Activated CD4-positive, CD25-positive, alpha-beta regulatory T cell treated with anti-CD3 and anti-CD28 coated beads, Interleukin-2, amount 50 U/mL, for 24 hours (primary cell): ENCODE results near the gene GPR161.
"Not testable (repeated sequence)": the region's sequence is repeated elsewhere in the genome, so short reads cannot be mapped to it uniquely, and the experiment has no call there.

Experiments used
- ATAC-seq, 2 donors: fragments of 150-1000 bp; cut with Tn5 transposase; one replicate each; pipeline ENCODE4 v1.10.0; 2021; ENCODE audit warnings: mild to moderate bottlenecking in 1 of 2, moderate library complexity in 1 of 2

GPR161 gene, protein sequence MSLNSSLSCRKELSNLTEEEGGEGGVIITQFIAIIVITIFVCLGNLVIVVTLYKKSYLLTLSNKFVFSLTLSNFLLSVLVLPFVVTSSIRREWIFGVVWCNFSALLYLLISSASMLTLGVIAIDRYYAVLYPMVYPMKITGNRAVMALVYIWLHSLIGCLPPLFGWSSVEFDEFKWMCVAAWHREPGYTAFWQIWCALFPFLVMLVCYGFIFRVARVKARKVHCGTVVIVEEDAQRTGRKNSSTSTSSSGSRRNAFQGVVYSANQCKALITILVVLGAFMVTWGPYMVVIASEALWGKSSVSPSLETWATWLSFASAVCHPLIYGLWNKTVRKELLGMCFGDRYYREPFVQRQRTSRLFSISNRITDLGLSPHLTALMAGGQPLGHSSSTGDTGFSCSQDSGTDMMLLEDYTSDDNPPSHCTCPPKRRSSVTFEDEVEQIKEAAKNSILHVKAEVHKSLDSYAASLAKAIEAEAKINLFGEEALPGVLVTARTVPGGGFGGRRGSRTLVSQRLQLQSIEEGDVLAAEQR

DNA sequence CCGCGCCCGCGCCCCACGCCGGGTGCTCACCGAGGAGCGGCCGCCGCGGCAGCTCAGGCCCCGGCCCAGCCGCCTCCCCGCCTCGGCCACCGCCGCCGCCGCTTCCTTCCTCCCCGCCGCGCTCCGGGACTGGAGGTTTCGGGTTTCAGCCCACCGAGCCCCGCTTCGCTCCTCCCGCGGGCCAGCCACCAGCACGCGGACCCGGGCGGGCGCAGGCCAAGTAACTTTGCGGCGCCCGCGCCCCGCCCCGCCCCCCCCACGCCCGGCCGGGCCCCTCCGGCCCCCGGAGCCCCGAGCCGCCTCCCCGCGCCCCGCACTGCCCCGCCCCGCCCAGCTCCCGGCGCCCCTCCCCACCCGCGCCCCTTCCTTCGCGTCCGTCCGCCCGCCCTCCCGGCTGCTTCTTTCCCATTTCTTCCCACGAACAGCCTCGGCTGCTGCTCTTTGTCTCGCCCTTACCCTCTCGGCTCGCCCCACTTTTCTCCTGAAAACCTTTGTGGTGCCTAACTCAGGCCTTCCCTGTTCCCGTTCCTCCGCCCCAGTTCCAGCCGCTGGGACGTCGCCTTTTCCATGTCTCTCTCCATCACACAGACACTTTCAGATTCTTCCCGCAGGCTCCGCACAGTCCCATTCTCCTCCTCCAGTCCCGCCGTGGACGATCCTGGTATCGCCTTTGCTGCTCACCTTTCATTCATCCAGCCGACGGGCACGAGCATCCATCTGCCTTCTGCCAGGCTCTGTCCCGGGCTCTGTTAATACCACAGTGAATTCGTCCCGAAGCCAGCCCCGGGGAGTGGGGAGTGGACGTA lies at the start of gene GPR161:
Gene GPR161 (minus strand): TSS at position 222 of the 806 bp plus-strand sequence. CDS start 32,080 bp downstream, outside the sequence.
- ATAC-seq, result no peak

DNA sequence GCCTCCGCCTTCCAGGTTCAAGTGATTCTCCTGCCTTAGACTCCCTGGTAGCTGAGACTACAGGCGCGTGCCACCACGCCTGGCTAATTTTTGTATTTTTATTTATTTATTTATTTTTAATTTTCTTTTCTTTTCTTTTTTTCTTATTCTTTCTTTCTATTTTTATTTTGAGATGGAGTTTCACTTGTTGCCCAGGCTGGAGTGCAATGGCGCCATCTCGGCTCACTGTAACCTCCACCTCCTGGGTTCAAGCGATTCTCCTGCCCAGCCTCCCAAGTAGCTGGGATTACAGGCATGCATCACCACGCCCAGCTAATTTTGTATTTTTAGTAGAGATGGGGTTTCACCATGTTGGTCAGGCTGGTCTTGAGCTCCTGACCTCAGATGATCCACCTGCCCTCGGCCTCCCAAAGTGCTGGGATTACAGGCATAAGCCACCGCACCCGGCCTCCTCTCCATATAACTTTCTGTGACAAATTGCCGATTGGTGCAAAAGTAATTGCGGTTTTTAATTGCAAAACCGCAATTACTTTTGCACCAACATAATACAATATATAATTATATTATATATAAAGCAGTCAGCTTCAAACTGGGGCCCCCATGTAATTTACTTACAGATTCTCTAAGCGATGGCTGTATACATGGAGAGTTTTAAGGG lies 44.5 kb upstream of the GPR161 start:
- not testable (repeated sequence) for ATAC-seq

DNA sequence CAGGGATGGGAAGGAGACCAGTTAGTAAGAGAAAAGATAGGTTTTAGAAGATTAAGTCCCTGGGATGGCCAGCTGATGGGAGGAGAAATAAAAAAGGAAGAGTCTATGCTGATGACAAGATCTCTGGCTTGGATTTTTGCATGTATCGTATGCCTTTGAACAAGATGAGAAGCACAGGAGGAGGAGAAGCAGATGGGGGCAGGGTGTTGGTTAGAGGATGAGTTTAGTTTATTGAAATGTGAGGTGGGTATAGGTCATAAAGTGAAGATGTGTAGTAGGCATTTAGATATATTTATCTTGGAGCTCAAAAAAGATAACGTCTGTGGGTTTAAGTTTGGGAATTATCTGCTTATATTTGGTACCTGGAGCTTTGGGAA lies 43.4 kb upstream of the GPR161 start:
- ATAC-seq, result no peak

DNA sequence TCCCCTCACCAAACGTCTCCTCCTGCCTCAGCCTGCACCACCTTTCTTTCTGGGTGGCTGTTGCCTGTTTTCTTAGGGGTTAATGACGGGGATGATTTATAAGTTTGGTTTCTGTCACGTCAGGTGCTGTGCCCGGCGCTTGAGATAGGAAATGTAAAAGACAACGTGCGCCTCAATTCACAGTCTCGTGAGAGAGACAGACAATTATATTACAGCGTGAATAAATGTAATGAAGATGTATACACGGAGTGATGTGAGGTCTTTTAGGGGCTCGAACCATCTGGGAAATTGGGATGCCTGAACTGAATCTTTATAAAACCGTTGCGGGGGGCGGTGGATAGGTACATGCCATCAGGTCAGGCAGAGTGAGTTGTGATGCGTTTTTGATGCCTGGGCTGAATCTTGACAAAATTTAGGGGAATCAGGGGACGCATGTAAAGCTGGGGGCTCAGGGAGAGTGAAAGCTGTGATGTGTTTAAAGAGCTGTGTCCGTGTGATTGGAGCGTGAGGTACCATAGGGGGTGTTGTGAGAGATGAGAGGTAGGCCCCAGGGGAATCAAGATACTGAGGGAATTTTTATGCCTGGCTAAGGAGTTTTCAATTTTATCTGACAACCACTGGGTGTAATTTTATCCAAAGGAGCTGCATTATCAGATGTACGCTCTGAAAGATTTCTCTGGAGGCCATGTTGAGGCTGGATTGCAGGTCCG lies 42.9 kb upstream of the GPR161 start:
- ATAC-seq, result no peak

DNA sequence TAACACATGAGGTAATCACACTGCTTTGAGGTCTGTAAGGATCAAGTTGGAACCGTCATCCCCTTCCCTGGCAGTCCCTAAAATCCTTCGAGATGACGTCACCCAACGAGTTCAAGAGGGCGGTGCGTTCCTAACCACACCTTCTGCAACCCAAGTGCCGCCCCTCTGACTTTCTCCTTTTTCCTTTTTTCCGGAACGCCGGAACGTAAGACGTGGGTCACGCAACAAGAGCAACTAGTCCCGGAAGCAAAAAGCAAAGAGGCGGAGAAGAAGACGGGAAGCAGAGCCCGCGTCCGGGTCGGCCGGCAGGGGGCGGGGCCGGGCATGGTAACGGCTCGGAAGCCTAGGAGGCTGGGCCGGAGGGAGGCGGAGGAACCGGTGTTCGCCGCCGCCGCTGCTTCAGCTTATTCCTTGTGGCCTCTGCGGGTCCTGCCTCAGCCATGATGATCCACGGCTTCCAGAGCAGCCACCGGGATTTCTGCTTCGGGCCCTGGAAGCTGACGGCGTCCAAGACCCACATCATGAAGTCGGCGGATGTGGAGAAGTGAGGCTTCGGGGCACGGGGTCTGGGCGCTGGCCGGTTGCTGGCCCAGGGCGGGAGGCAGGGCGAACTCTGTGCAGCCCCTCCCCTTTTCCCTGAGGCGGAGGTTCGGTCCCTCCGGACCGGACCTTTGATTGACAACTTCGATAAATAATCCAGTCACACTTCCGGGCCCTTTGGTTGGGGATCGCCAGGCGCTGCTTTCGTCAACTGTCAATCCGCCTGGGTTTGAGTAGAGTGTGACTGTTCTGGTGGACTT lies 42.1 kb upstream of the GPR161 start, which contains the start of gene TIPRL:
Gene TIPRL (plus strand): TSS at position 325 of the 800 bp plus-strand sequence. CDS start 116 bp downstream, at position 441.
- ATAC-seq, result peak; percentile 88 to 91

DNA sequence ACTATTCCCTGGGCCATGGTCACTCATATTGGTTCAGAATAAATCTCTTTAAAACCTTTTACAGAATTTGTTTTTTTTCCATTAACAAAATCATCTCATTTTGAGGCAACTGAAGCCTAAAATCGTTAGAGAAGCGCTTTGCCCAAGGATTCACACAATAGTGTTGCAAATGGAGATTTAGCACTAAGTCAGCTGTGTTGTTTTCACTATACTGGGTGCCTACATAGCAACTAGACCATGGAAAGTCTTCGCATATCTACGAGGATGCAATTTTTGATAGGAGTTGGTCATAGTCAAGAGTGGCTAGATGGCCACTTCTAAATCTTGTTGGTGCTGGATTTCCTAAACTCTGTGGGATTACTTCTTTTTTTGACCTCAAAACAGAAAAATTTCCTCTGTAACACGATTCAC lies 41.5 kb upstream of the GPR161 start:
- no peak for ATAC-seq

DNA sequence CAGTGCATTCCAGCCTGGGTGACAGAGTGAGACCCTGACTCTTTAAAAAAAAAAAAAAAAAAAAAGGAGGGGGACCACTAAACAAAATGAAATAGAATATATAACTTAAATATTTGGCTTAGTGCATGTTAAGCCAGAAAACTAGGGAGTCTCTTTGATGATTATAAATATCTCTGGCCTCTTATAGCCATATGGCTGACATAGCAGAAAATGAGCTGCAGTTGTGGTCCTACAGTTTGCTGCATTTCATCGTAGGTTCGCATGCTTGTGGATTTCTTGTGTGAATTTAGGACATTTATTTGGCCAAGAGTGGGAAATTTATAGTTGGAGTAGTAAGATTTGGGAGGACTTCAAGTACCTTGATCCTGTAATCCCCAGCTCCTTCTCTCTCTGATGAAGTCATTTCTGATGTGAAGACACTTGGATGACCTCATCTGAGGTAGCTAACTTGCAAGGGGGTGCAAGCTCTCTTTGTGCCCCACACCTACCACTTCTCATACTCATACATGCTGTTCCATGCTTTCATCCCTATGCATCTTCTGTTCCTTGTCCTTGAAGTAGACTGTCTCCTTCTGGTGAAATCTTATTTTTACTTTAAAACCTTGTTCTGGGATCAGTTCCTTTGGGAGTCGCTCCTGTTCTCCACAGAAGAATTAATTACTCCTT lies 35.7 kb upstream of the GPR161 start:
- no peak for ATAC-seq

DNA sequence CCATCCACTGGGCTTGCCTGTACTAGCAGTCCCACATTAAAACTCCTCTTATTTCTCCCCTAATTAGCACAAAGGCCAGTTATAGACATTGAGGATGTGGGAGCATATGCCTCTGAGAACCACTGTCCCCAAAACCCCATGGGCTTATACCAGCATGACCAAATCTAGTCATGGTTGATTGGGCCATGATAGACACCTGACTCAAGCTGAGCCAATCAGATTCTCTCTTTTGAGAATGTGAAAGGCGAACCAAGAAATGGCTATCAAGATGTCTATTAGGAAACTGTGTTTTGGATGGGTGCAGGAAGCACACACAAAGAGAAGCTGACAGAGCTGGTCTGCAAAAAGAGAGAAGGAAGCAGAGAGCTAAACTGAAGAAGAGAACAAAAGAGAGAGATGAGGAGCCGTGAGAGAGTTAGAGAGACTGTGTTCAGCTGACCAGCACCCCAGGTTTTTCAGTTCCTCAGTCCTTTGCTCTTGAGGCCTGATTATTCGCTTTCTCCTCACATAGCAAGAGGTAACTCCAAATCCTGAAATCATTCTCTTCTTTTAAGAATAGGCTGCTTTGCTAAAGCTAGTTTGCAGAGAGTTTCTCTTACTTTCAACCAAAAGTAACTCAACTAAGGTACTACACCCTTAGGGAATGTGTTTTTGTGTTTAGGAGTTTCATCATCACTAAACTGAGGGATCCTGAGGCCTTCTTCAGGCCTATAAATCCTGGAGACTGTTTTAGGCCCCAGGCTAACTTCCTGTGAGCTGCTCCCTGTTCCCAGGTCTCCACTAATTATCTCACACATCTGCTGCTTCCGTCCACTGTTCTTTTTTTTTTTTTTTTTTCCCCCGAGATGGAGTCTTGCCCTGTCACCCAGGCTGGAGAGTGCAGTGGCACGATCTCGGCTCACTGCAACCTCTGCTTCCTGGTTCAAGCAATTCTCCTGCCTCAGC lies 34.1 kb upstream of the GPR161 start:
- ATAC-seq, result no peak

DNA sequence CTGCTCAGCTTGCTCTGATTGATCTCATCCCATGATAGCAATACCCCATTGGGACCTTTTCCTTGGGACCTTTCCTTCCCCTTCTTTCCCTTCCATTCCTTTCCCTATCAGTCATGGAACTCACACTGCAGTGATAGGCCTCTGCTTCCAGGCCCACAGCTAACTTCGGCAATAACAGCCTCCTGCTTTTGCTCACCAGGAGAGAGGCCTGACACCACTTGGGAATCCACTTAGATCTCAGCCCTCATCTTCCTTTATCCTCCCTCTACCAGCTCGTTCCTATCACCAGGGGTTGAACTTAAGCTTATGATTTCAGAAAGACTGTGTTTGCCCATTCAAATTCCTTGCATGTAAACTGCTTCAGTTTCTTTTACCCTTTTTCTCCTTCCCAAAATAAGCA lies 31.1 kb upstream of the GPR161 start:
- no peak for ATAC-seq

DNA sequence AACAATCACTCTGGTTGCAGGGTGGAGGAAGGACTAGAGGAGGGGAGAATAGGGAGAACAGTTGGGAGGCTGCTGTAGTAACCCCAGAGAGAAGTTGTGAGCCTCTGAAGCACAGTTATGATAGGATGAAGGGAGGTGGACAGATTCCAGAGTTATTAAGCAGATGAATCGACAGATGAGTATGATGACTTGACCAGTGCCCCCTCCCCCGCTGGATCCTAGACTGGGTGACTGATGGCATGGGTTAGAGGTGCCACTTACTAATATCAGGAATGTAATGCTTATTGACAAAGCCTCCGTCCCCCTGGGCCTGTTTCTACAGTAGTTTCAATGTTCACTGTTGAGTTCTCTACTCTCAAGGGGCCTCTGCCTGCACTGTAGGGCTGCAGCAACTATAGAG lies 28.0 kb upstream of the GPR161 start:
- ATAC-seq, result no peak

DNA sequence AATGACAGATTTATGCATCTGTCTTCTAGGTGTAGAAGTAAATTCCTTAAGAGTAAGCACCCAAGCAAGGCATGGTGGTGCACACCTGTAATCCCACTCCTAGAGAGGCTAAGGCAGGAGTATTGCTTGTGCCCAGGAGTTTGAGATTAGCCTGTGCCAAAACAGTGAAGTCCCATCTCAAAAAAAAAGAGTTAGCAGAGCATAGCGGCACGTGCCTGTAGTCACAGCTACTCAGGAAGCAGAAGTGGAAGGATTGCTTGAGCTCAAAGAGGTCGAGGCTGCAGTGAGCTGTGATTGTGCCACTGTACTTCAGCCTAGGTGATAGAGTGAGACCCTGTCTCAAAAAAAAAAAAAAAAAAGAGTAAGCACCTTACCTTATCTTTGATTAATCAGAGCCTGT lies 26.9 kb upstream of the GPR161 start:
- no peak for ATAC-seq

DNA sequence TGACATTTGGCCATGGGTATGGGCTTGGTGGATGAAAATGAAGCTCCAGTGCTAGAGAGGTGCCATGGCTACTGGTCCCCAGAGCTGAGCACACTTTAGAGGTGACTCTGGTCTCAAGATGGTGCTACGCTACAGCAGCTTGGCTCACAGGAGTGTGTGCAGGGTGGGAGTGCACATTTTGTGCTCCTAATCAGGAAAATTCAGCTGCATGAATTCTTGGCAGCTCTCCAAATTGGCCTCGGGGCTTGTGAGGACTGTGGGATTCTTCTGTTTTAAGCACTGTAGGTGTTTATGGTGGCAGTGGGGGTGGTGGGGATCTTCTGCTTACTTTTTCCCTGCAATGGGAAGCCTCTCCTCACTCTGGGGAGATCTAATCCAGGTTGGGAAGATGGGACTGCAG lies 24.7 kb upstream of the GPR161 start:
- ATAC-seq, result no peak

DNA sequence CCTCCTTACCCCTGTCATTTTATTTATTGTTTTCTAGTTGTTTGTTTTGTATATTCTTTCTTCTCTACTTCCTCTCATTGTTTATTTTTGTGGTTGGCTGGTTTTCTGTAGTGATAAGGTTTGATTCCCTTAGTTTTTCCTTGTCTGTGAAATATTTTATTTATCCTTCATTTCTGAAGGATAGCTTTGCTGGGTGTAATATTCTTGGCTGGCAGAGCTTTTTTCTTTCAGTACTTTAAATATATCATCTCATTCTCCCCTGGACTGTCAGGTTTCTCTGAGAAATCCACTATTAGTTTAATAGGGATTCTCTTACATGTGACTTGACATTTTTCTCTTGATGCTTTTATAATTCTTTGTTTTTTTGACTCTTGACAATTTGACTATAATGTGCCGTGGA lies 23.2 kb upstream of the GPR161 start:
- no peak for ATAC-seq

DNA sequence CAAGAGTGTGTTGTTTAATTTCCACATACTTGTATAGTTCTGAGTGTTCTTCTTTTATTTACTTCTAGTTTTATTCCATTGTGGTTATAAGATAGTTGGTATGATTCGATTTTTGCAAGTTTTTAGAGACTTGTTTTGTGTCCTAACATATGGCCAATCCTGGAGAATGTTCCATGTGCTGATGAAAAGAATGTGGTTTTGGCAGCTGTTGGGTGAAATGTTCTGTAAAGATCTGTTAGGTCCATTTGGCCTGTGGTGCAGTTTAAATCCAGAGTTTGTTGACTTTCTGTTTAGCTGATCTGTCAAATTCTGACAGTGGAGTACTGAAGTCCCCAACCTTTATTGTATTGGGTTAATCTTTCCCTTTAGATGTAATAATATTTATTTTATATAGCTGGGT lies 22.5 kb upstream of the GPR161 start:
- ATAC-seq, result no peak

DNA sequence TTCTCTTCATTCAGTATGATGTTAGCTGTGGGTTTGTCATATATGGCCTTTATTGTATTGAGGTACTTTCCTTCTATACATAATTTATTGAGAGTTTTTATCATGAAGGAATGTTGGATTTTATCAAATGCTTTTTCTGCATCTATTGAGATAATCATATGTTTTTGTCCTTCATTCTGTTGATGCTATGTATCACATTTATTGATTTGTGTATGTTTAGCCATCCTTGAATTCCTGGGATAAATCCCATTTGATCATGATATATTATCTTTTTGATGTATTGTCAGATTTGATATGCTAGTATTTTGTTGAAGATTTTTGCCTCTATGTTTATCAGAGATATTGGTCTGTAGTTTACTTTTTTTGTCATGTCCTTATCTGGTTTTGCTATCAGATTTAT lies 20.9 kb upstream of the GPR161 start:
- no peak for ATAC-seq

DNA sequence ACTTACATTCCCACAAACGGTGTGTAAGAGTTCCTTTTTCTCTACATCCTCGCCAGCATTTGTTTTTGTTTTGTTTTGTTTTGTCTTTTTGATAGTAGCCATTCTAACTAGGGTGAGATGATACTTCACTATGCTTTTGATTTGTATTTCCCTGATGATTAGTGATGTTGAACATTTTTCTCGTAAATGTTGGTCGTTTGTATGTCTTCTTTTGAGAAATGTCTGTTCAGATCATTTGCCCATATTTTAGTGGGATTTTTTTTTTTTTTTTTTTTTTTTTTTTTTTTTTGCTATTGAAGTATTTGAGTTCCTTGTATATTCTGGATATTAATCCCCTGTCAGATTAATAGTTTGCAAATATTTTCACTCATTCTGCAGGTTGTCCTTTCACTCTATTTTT lies 19.2 kb upstream of the GPR161 start:
- no peak for ATAC-seq

DNA sequence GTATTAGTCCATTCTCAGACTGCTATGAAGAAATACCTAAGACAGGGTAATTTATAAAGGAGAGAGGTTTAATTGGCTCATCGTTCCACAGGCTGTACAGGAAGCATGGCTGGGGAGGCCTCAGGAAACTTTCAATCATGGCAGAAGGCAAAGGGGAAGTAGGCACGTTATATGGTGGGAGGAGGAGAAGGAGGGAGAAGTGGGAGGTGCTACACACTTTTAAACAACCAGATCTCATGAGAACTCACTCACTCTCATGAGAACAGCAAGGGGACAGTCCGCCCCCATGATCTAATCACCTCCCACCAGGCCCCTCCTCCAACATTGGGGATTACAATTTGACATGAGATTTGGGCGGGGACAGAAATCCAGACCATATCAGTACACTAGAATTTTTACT lies 18.0 kb upstream of the GPR161 start:
- ATAC-seq, result not testable (repeated sequence)

DNA sequence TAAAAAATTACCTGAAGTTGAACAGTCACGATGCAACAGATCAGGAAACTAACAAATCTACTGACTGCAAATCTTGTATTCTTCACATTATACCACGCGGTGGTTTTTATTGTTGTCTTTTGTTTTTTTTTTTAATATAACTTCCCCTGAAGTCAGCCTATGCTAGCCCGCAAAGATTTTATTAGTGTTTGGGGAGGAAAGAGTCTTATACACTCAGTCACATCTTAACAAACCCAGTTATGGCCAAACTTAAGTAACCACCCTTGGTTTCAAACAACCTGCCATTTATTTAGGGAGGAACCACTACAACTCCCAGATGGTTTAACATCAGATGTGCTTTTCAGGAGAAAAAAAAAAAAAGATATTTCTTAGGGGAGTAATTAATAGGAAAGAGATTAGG lies 15.2 kb upstream of the GPR161 start:
- no peak for ATAC-seq

DNA sequence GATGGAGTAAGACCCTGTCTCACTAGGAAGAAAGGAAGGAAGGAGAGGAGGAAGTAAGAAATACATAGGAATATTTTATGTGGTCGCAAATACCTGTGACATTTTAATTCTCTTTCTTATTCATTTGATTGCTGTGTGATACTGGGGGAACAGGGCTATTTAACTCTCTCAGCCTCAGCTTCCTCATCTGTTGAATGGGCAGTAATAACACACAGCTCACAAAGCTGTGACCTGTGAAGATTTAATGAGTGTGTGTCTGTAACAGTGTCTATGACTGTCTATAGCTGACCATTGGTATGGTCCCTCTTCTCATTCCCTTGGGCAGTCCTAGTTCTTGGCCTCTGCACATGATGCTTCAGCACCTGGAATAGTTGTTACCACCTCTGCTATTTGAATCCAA lies 13.6 kb upstream of the GPR161 start:
- ATAC-seq, result no peak

DNA sequence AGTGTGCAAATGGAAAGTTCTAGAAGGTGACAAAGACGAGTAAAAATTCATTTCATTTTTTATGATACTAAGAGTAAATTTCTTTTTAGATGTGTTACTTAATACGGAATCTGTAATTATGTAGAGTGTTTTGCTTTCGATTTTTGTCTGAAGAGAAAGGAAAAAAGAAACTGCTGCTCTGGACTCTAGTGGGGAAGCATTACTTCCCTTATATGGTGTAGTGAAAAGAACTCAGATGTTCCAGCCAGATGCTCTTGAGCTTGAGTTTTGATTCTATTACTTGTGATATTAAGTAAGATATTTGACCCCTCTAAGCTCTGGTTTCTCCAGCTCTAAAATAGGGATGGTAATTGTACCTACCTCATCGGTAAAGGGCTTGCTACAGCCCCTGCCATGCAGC lies 12.2 kb upstream of the GPR161 start:
- ATAC-seq, result peak; percentile 33 to 52
